Measurements from ENCODE around the gene CDX1.
"Not testable (repeated sequence)": the region's sequence is repeated elsewhere in the genome, so short reads cannot be mapped to it uniquely, and the experiment has no call there.

The CDX1 gene

DNA sequence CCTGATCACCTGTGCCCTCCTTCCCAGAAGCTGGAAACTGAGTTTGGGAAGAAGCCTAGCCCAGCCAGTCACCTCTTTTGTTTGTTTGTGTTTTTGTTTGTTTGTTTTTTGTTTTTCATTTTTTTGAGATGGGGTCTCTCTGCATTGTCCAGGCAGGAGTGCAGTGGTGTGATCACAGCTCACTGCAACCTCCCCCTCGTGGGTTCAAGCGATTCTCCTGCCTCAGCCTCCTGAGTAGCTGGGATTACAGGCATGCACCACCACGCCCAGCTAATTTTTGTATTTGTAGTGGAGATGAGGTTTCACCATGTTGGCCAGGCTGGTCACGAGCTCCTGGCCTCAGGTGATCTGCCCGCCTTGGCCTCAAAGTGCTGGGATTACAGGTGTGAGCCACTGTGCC, 67.1 kb downstream of the CDX1 start:
- DNase-seq (ENCODE audit: low spot score), result not testable (repeated sequence)

Measured in CD4-positive, alpha-beta T cell treated with Interleukin-15 for 4 hours (primary cell).